Neural cell (in vitro differentiated cells): ENCODE data around the gene URAD.

Experiments used
- CTCF ChIP-seq: fragments of 450-650 bp; IDR thresholded peaks from 2 replicates; pipeline ENCODE4 v1.5.1; 2014; ENCODE audit warnings: antibody characterized with exemption, mild to moderate bottlenecking, moderate library complexity; ENCODE audit not compliant: poor library complexity, severe bottlenecking
- EP300 ChIP-seq: fragments of 450-650 bp; conservative IDR thresholded peaks from 2 replicates; pipeline ENCODE4 v1.6.1; 2014; ENCODE audit warnings: antibody characterized with exemption, mild to moderate bottlenecking, moderate library complexity; ENCODE audit not compliant: poor library complexity, severe bottlenecking
- POLR2AphosphoS5 ChIP-seq: IDR thresholded peaks from 2 replicates; pipeline ENCODE4 v1.6.1; 2012

GRCh38 chr13:27962128-27962841, 26.2 kb downstream of the URAD start:
- TF ChIP-seq EP300: no peak
- TF ChIP-seq CTCF: no peak
- TF ChIP-seq POLR2AphosphoS5: no peak
